K562 (cell line): ENCODE results near the gene STX1B. TPM values are rescaled to one million over a fixed set of nuclear protein-coding genes. Genes with fewer than 3 reads are reported as not detected.
A peak's percentile ranks its signal among the peaks of the same experiment; 100 is the strongest.

Experiments used
- BRD9 ChIP-seq: fragments of 450-650 bp; IDR thresholded peaks from 2 replicates; pipeline ENCODE4 v1.6.1; 2018; ENCODE audit warnings: low read depth; ENCODE audit not compliant: partially characterized antibody
- DMBX1 ChIP-seq: fragments of 250-450 bp; sonication (Bioruptor Pico); IDR thresholded peaks from 2 replicates; pipeline ENCODE4 v1.8.0; 2022; ENCODE audit warnings: inconsistent platforms, mild to moderate bottlenecking, moderate library complexity, borderline replicate concordance
- ELK1 ChIP-seq: sonication (generic); formaldehyde crosslinking; IDR thresholded peaks from 2 replicates; pipeline ENCODE4 v1.8.1; 2022; ENCODE audit warnings: missing genetic modification reagents
- ETV6 ChIP-seq, 3 experiments: fragments of 150-350 bp in 1 of 3; sonication (generic) in 1 of 3; formaldehyde crosslinking in 1 of 3; IDR thresholded peaks; 2 replicates each; pipeline versions ENCODE4 v1.6.1 to v1.8.0; 2014 to 2022; ENCODE audit warnings: borderline replicate concordance in 2 of 3, low read depth in 2 of 3, antibody characterized with exemption in 1 of 3, low read length in 1 of 3, mild to moderate bottlenecking in 1 of 3, missing genetic modification reagents in 1 of 3
- HOMEZ ChIP-seq: fragments of 250-450 bp; sonication (Bioruptor Pico); IDR thresholded peaks from 2 replicates; pipeline ENCODE4 v1.4.0; 2020; ENCODE audit warnings: mild to moderate bottlenecking, moderate library complexity
- KHSRP ChIP-seq: fragments of 450-650 bp; IDR thresholded peaks from 2 replicates; pipeline ENCODE4 v1.6.1; 2017
- LARP7 ChIP-seq: fragments of 450-650 bp; IDR thresholded peaks from 2 replicates; pipeline ENCODE4 v1.6.1; 2016
- RERE ChIP-seq: sonication (generic); formaldehyde crosslinking; IDR thresholded peaks from 2 replicates; pipeline ENCODE4 v1.8.0; 2023; ENCODE audit warnings: missing genetic modification reagents, mild to moderate bottlenecking, borderline replicate concordance
- ZBTB2 ChIP-seq: fragments of 450-650 bp; IDR thresholded peaks from 2 replicates; pipeline ENCODE4 v1.6.1; 2016; ENCODE audit warnings: antibody characterized with exemption
- ZNF165 ChIP-seq: fragments of 250-450 bp; sonication (Bioruptor Pico); IDR thresholded peaks from 2 replicates; pipeline ENCODE4 v1.4.0; 2020; ENCODE audit warnings: borderline replicate concordance
- ZNF212 ChIP-seq: fragments of 450-650 bp; formaldehyde crosslinking; IDR thresholded peaks from 2 replicates; pipeline ENCODE4 v1.4.0; 2020; ENCODE audit warnings: mild to moderate bottlenecking
- ZNF253 ChIP-seq: fragments of 250-450 bp; sonication (Bioruptor Pico); conservative IDR thresholded peaks from 2 replicates; pipeline ENCODE4 v1.6.1; 2021; ENCODE audit warnings: mild to moderate bottlenecking
- ZNF280A ChIP-seq: fragments of 450-650 bp; IDR thresholded peaks from 2 replicates; pipeline ENCODE4 v1.6.1; 2018; ENCODE audit warnings: mild to moderate bottlenecking, low read depth; ENCODE audit not compliant: partially characterized antibody
- ZNF511 ChIP-seq: sonication (generic); formaldehyde crosslinking; IDR thresholded peaks from 2 replicates; pipeline ENCODE4 v1.8.0; 2022; ENCODE audit warnings: mild to moderate bottlenecking, missing genetic modification reagents
- polyA plus RNA-seq, 8 experiments: library from polyadenylated mRNA; depleted of rRNA in 4 of 8; stranded (reverse) in 5 of 8; unstranded in 3 of 8; fragments of >200 nt; fragmentation: Nextera tagmentation in 2 of 8; fragmentation: Illumina TruSeq in 1 of 8; extraction: Ambion mirVana in 2 of 8; extraction: Trizol in 1 of 8; gene quantifications; 2 replicates each; pipeline versions ENCODE4 v1.2.1 to v1.2.3, GENCODE V29; 2011 to 2014; ENCODE audit warnings: inconsistent platforms in 1 of 8, missing spikeins in 1 of 8
- total RNA-seq, 7 experiments: library from RNA; depleted of rRNA in 6 of 7; stranded (reverse); fragments of >200 nt in 6 of 7; fragmentation: Illumina TruSeq in 2 of 7; extraction: Trizol in 2 of 7; gene quantifications; 2 replicates each; pipeline versions ENCODE4 v1.2.1 to v1.2.3, GENCODE V29; 2011 to 2021; ENCODE audit warnings: low replicate concordance in 1 of 7

STX1B gene
- total and polyA plus RNA-seq, 9 of the 15 experiments (the other 6 are each of a cell fraction or from before 2014, with no cell fraction given), result 0.07 to 2.5 (median 0.86) TPM

GRCh38 chr16:30949650-30950515 is 60.6 kb downstream of the STX1B start (continued):
- no peak for TF ChIP-seq ZNF212 (CRISPR knock-in tag)
- no peak; the same call in 1 of the 2 replicates for TF ChIP-seq ZBTB2
- TF ChIP-seq ZNF511 (CRISPR knock-in tag), result no peak; the same call in 1 of the 2 replicates
- no peak for TF ChIP-seq KHSRP
- TF ChIP-seq ETV6 (IDR thresholded peaks at IDR 0.05; ENCODE audit: borderline replicate concordance in 1 of 2, low read depth in 2 of 2, low read length in 1 of 2), result no peak
- TF ChIP-seq ETV6 (CRISPR knock-in tag; IDR thresholded peaks at IDR 0.05; ENCODE audit: borderline replicate concordance), result no peak
- no peak for TF ChIP-seq ZNF253 (CRISPR knock-in tag)
- no peak for TF ChIP-seq ZNF280A
- TF ChIP-seq HOMEZ (CRISPR knock-in tag), result no peak
- no peak for TF ChIP-seq RERE (CRISPR knock-in tag)
- TF ChIP-seq LARP7, result no peak; the same call in 1 of the 2 replicates
- TF ChIP-seq ELK1 (CRISPR knock-in tag), result no peak
- TF ChIP-seq ZNF165 (CRISPR knock-in tag), result no peak
- TF ChIP-seq BRD9, result peak; percentile 39
- no peak for TF ChIP-seq DMBX1
